HG03378 (cell line): Measurements from ENCODE around the gene PRRT4.

Source experiments
- ATAC-seq: cut with Tn5 transposase; IDR thresholded peaks from one replicate; pipeline ENCODE4 v1.9.1; 2021; ENCODE audit warnings: mild to moderate bottlenecking, moderate library complexity; ENCODE audit not compliant: unreplicated experiment

Gene PRRT4

GRCh38 chr7:128361411-128362379 lies at the start of gene PRRT4:
Gene PRRT4, minus strand, starts transcription at chr7:128361690.
- ATAC-seq: no peak

- ATAC-seq: no peak
These were observed 48.9 kb upstream of the PRRT4 start for GRCh38 chr7:128410451-128410753.

- ATAC-seq: peak; percentile 64
These were observed 48.3 kb upstream of the PRRT4 start, which contains the start of gene IMPDH1 for GRCh38 chr7:128409596-128410450. Gene IMPDH1, minus strand, starts transcription at chr7:128409982. Its CDS starts 81 bp downstream, at chr7:128409901.

- ATAC-seq: no peak
These were observed 47.5 kb upstream of the PRRT4 start for GRCh38 chr7:128408709-128409595.

- no peak for ATAC-seq
These were observed 46.5 kb upstream of the PRRT4 start for GRCh38 chr7:128407751-128408708.

GRCh38 chr7:128407233-128407589 lies 45.7 kb upstream of the PRRT4 start:
- ATAC-seq: no peak

GRCh38 chr7:128406314-128407232 lies 45.1 kb upstream of the PRRT4 start:
- ATAC-seq: no peak

GRCh38 chr7:128405471-128406313 lies 44.2 kb upstream of the PRRT4 start:
- no peak for ATAC-seq

- no peak for ATAC-seq
These were observed 43.5 kb upstream of the PRRT4 start for GRCh38 chr7:128404886-128405470.

GRCh38 chr7:128404143-128404681 lies 42.7 kb upstream of the PRRT4 start:
- ATAC-seq: no peak

- ATAC-seq: no peak
These were observed 42.2 kb upstream of the PRRT4 start for GRCh38 chr7:128403676-128404075.

GRCh38 chr7:128402356-128402755 lies 40.9 kb upstream of the PRRT4 start:
- ATAC-seq: no peak

GRCh38 chr7:128400566-128400965 lies 39.1 kb upstream of the PRRT4 start:
- no peak for ATAC-seq

GRCh38 chr7:128399991-128400390 lies 38.5 kb upstream of the PRRT4 start:
- no peak for ATAC-seq

GRCh38 chr7:128398841-128399135 lies 37.3 kb upstream of the PRRT4 start:
- no peak for ATAC-seq

- no peak for ATAC-seq
These were observed 36.7 kb upstream of the PRRT4 start for GRCh38 chr7:128398016-128398840.
